HG03139 (cell line): Measurements from ENCODE around the gene TRIM17.

Source experiments
- ATAC-seq: cut with Tn5 transposase; IDR thresholded peaks from one replicate; pipeline ENCODE4 v1.9.1; 2021; ENCODE audit not compliant: unreplicated experiment

TRIM17 gene

GRCh38 chr1:228416217-228416933 is at the start of gene TRIM17:
TSS of gene TRIM17 (minus strand) at chr1:228416861. CDS start at chr1:228415072, 1,789 bp downstream.
- ATAC-seq, result no peak

GRCh38 chr1:228465571-228466146 is 49.0 kb upstream of the TRIM17 start:
- ATAC-seq, result no peak

- no peak for ATAC-seq
Observed at GRCh38 chr1:228465141-228465540, 48.5 kb upstream of the TRIM17 start.

GRCh38 chr1:228464487-228464983 is 47.9 kb upstream of the TRIM17 start:
- peak; percentile 64 for ATAC-seq

GRCh38 chr1:228463559-228464455 is 47.1 kb upstream of the TRIM17 start:
- peak; percentile 60 for ATAC-seq

- ATAC-seq, result no peak
Observed at GRCh38 chr1:228463009-228463558, 46.4 kb upstream of the TRIM17 start.

- no peak for ATAC-seq
Observed at GRCh38 chr1:228462560-228462959, 45.9 kb upstream of the TRIM17 start.

GRCh38 chr1:228460821-228461220 is 44.2 kb upstream of the TRIM17 start:
- no peak for ATAC-seq

GRCh38 chr1:228459091-228459993 is 42.7 kb upstream of the TRIM17 start:
- ATAC-seq, result no peak

GRCh38 chr1:228457396-228458176 is 40.9 kb upstream of the TRIM17 start:
- peak; percentile 86 for ATAC-seq

GRCh38 chr1:228457017-228457395 is 40.3 kb upstream of the TRIM17 start:
- ATAC-seq, result peak; percentile 8

GRCh38 chr1:228456252-228457016 is 39.8 kb upstream of the TRIM17 start:
- ATAC-seq, result no peak

GRCh38 chr1:228455715-228456114 is 39.1 kb upstream of the TRIM17 start:
- ATAC-seq, result no peak

GRCh38 chr1:228454238-228454637 is 37.6 kb upstream of the TRIM17 start:
- no peak for ATAC-seq

- no peak for ATAC-seq
Observed at GRCh38 chr1:228453614-228454013, 37.0 kb upstream of the TRIM17 start.

GRCh38 chr1:228453022-228453560 is 36.4 kb upstream of the TRIM17 start:
- ATAC-seq, result no peak

GRCh38 chr1:228452194-228453021 is 35.7 kb upstream of the TRIM17 start:
- no peak for ATAC-seq

GRCh38 chr1:228450200-228450599 is 33.5 kb upstream of the TRIM17 start:
- no peak for ATAC-seq
